Trophoblast cell (in vitro differentiated cells and primary cell): ENCODE data around the gene TAS2R20.

Experiments used
- DNase-seq, 2 donors: peaks; one replicate each; pipeline ENCODE4 v3.0.0-alpha.2; 2016
- H2AFZ ChIP-seq: 2 replicates; pipeline ENCODE4 v1.6.1; 2013; ENCODE audit warnings: low read length, moderate library complexity, mild to moderate bottlenecking; ENCODE audit not compliant: insufficient read depth, poor library complexity
- H2AK5ac ChIP-seq: 2 replicates; pipeline ENCODE4 v1.6.1; 2013; ENCODE audit warnings: mild to moderate bottlenecking, low read length
- H2BK120ac ChIP-seq: 2 replicates; pipeline ENCODE4 v1.6.1; 2013; ENCODE audit warnings: low read length, mild to moderate bottlenecking, moderate library complexity; ENCODE audit not compliant: insufficient read depth, poor library complexity
- H2BK12ac ChIP-seq: 2 replicates; pipeline ENCODE4 v1.6.1; 2013; ENCODE audit warnings: mild to moderate bottlenecking, low read length, moderate library complexity
- H2BK5ac ChIP-seq: 2 replicates; pipeline ENCODE4 v1.6.1; 2013; ENCODE audit warnings: low read length, low read depth, moderate library complexity, mild to moderate bottlenecking; ENCODE audit not compliant: poor library complexity
- H3K14ac ChIP-seq: 2 replicates; pipeline ENCODE4 v1.6.1; 2013; ENCODE audit warnings: mild to moderate bottlenecking, low read length
- H3K18ac ChIP-seq: 2 replicates; pipeline ENCODE4 v1.6.1; 2013; ENCODE audit warnings: mild to moderate bottlenecking, low read length
- H3K23ac ChIP-seq: 2 replicates; pipeline ENCODE4 v1.6.1; 2013; ENCODE audit warnings: low read length
- H3K27ac ChIP-seq: 2 replicates; pipeline ENCODE4 v1.5.1; 2013; ENCODE audit warnings: low read depth, mild to moderate bottlenecking, inconsistent platforms, low read length, moderate library complexity
- H3K27me3 ChIP-seq: 2 replicates; pipeline ENCODE4 v1.6.1; 2013; ENCODE audit warnings: inconsistent platforms, mild to moderate bottlenecking, low read length, moderate library complexity; ENCODE audit not compliant: insufficient read depth
- H3K36me3 ChIP-seq, 2 experiments: 1 replicate in 1 of 2; 2 replicates in 1 of 2; pipeline ENCODE4 v1.6.1; 2013; ENCODE audit warnings: low read length in 2 of 2, mild to moderate bottlenecking in 2 of 2, moderate library complexity in 1 of 2; ENCODE audit not compliant: insufficient read depth in 2 of 2, control insufficient read depth in 1 of 2
- H3K4ac ChIP-seq: 2 replicates; pipeline ENCODE4 v1.6.1; 2013; ENCODE audit warnings: low read depth, mild to moderate bottlenecking, low read length, moderate library complexity
- H3K4me1 ChIP-seq, 2 experiments: 1 replicate in 1 of 2; 2 replicates in 1 of 2; pipeline ENCODE4 v1.6.1; 2013; ENCODE audit warnings: low read length in 2 of 2, mild to moderate bottlenecking in 2 of 2, moderate library complexity in 1 of 2; ENCODE audit not compliant: insufficient read depth in 2 of 2, control insufficient read depth in 1 of 2
- H3K4me2 ChIP-seq: 2 replicates; pipeline ENCODE4 v1.6.1; 2013; ENCODE audit warnings: inconsistent platforms, mild to moderate bottlenecking, low read length, moderate library complexity
- H3K4me3 ChIP-seq: 2 replicates; pipeline ENCODE4 v1.5.1; 2013; ENCODE audit warnings: mild to moderate bottlenecking, low read depth, low read length, inconsistent platforms
- H3K79me1 ChIP-seq: one replicate; pipeline ENCODE4 v1.6.1; 2013; ENCODE audit warnings: low read length
- H3K79me2 ChIP-seq: 2 replicates; pipeline ENCODE4 v1.6.1; 2013; ENCODE audit warnings: low read length, mild to moderate bottlenecking; ENCODE audit not compliant: control insufficient read depth, insufficient read depth, poor library complexity
- H3K9ac ChIP-seq: 2 replicates; pipeline ENCODE4 v1.6.1; 2013; ENCODE audit warnings: mild to moderate bottlenecking, low read length
- H3K9me3 ChIP-seq: 2 replicates; pipeline ENCODE4 v1.6.1; 2013; ENCODE audit warnings: low read depth, mild to moderate bottlenecking, control low read depth, inconsistent platforms, low read length; ENCODE audit not compliant: insufficient read depth
- H4K12ac ChIP-seq: 2 replicates; pipeline ENCODE4 v1.6.1; 2013; ENCODE audit warnings: low read depth, mild to moderate bottlenecking, low read length, moderate library complexity
- H4K8ac ChIP-seq: 2 replicates; pipeline ENCODE4 v1.6.1; 2013; ENCODE audit warnings: low read depth, mild to moderate bottlenecking, low read length, moderate library complexity
- H4K91ac ChIP-seq: one replicate; pipeline ENCODE4 v1.6.1; 2013; ENCODE audit warnings: low read depth, mild to moderate bottlenecking, low read length, moderate library complexity
- WGBS: extraction: QIAGEN DNeasy Blood & Tissue Kit; methylation state at CpG from one replicate; pipeline ENCODE4 v1.1.7; 2013; ENCODE audit warnings: missing lambda C conversion rate; ENCODE audit not compliant: insufficient read length, insufficient coverage; ENCODE audit errors: extremely low coverage; 5-methylcytosine and 5-hydroxymethylcytosine counted together

The TAS2R20 gene

GRCh38 chr12:11007608-11008007 lies 9.5 kb upstream of the TAS2R20 start:
- Histone ChIP-seq H3K4ac (no peak overlapping the region), H3K36me3 (no peaks in the 10 kb centered on the region), H2AK5ac (no peak overlapping the region), H3K27ac (no peak overlapping the region), H4K91ac (no peak overlapping the region), H3K79me2 (no peaks in the 10 kb centered on the region), H3K9me3 (no peaks in the 10 kb centered on the region), H3K4me1 (no peaks in the 10 kb centered on the region), H2BK120ac (no peak overlapping the region), H4K8ac (no peak overlapping the region), H2BK12ac (no peak overlapping the region), H3K4me3 (no peak overlapping the region), H2BK5ac (no peak overlapping the region), H2AFZ (no peak overlapping the region), H3K14ac (no peak overlapping the region), H3K27me3 (no peaks in the 10 kb centered on the region), H3K18ac (no peak overlapping the region), H4K12ac (no peak overlapping the region), H3K23ac (no peak overlapping the region), H3K4me2 (no peak overlapping the region), H3K9ac (no peak overlapping the region), H3K79me1 (no peaks in the 10 kb centered on the region)
- no CpG with 5 or more reads among the region's 1 CpG for WGBS
- no peak for DNase-seq

DNA sequence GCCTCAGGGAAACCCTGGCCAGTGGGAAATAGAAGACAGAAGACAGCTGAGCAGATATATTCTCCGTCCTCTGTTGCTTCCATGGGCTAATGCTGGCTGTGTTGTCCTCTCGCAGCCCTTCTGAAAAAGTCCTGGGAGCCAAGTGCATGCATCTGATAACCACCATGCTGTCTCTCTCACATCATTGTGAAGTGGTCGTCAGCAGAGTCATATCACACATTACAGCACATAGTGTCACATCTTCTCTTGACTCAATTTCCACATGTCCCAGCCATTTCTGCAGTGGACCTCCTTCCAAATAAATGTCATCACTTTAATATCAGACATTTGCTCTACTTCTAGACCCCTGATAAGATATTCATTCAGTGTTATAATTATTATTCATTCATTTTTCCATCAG lies 3.8 kb downstream of the TAS2R20 start:
- no peak overlapping the region for H3K18ac ChIP-seq
- H3K23ac ChIP-seq = no peak overlapping the region
- no peak overlapping the region for H3K27ac ChIP-seq
- H2AFZ ChIP-seq = no peak overlapping the region
- H3K79me2 ChIP-seq = no peaks in the 10 kb centered on the region
- no peaks in the 10 kb centered on the region for H3K4me1 ChIP-seq
- H3K4ac ChIP-seq = no peak overlapping the region
- DNase-seq = no peak
- no peak overlapping the region for H3K9ac ChIP-seq
- H2AK5ac ChIP-seq = no peak overlapping the region
- H4K91ac ChIP-seq = no peak overlapping the region
- H3K9me3 ChIP-seq = no peaks in the 10 kb centered on the region
- no peak overlapping the region for H2BK5ac ChIP-seq
- H4K8ac ChIP-seq = no peak overlapping the region
- H3K36me3 ChIP-seq = peaks cover 0 to 7% of the 10 kb centered on the region in 2 experiments
- no peak overlapping the region for H2BK12ac ChIP-seq
- H3K4me3 ChIP-seq = no peak overlapping the region
- H4K12ac ChIP-seq = no peak overlapping the region
- no peaks in the 10 kb centered on the region for H3K79me1 ChIP-seq
- H3K4me2 ChIP-seq = no peak overlapping the region
- H3K14ac ChIP-seq = no peak overlapping the region
- WGBS = no CpG with 5 or more reads among the region's 3 CpGs
- no peaks in the 10 kb centered on the region for H3K27me3 ChIP-seq
- no peak overlapping the region for H2BK120ac ChIP-seq

- no peak overlapping the region for H4K91ac ChIP-seq
- H2BK12ac ChIP-seq = no peak overlapping the region
- H3K9me3 ChIP-seq = no peaks in the 10 kb centered on the region
- no CpG with 5 or more reads among the region's 2 CpGs for WGBS
- no peaks in the 10 kb centered on the region for H3K79me1 ChIP-seq
- no peaks in the 10 kb centered on the region for H3K27me3 ChIP-seq
- no peak overlapping the region for H3K4me2 ChIP-seq
- no peak for DNase-seq
- no peaks in the 10 kb centered on the region for H3K4me1 ChIP-seq
- H3K27ac ChIP-seq = no peak overlapping the region
- H3K36me3 ChIP-seq = peaks cover 0 to 5% of the 10 kb centered on the region in 2 experiments
- no peak overlapping the region for H3K23ac ChIP-seq
- no peak overlapping the region for H3K14ac ChIP-seq
- no peak overlapping the region for H4K12ac ChIP-seq
- H2AFZ ChIP-seq = no peak overlapping the region
- H2AK5ac ChIP-seq = no peak overlapping the region
- H3K4ac ChIP-seq = no peak overlapping the region
- H3K79me2 ChIP-seq = no peaks in the 10 kb centered on the region
- no peak overlapping the region for H2BK120ac ChIP-seq
- H4K8ac ChIP-seq = no peak overlapping the region
- no peak overlapping the region for H2BK5ac ChIP-seq
- H3K4me3 ChIP-seq = no peak overlapping the region
- H3K9ac ChIP-seq = no peak overlapping the region
- no peak overlapping the region for H3K18ac ChIP-seq
Measured at GRCh38 chr12:10989107-10989506, 9.0 kb downstream of the TAS2R20 start.

DNA sequence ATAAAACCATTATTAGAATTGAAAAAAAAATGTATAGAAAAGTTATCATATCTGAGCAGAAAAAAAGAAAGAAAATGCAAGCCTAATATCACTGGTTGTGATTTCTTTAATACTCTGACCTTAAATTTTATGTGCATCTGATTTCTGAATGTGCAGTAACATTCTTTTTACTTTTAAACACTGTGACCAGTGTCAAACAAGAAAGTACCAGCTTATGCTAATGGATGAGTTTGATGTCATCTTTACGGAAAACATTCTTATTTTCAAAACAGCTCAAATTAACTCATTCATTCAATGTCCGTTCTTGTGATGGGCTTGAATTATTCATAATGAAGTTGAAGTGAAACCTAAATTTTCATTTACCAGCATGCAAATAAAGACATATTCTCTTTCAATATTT lies 11.3 kb downstream of the TAS2R20 start, which contains the start of gene TAS2R50:
TSS of gene TAS2R50 (minus strand) at position 101 of the 400 bp plus-strand sequence. CDS start at position 49, 52 bp downstream.
- Histone ChIP-seq H4K91ac (no peak within 1 kb of the TSS), H3K18ac (no peak within 1 kb of the TSS), H2BK120ac (no peak within 1 kb of the TSS), H3K4me2 (no peak within 1 kb of the TSS), H3K9me3 (no peaks in the 10 kb centered on the region), H4K12ac (no peak within 1 kb of the TSS), H2BK12ac (no peak within 1 kb of the TSS), H3K27ac (no peak within 1 kb of the TSS), H2BK5ac (no peak within 1 kb of the TSS), H3K36me3 (no peaks in the 10 kb centered on the region), H2AFZ (no peak within 1 kb of the TSS), H3K27me3 (no peaks in the 10 kb centered on the region), H3K9ac (no peak within 1 kb of the TSS), H2AK5ac (no peak within 1 kb of the TSS), H3K14ac (no peak within 1 kb of the TSS), H4K8ac (no peak within 1 kb of the TSS), H3K79me1 (no peaks in the 10 kb centered on the region), H3K79me2 (no peaks in the 10 kb centered on the region), H3K4ac (no peak within 1 kb of the TSS), H3K4me3 (no peak within 1 kb of the TSS), H3K23ac (no peak within 1 kb of the TSS), H3K4me1 (no peaks in the 10 kb centered on the region)
- DNase-seq = no peak
- no CpG with 5 or more reads among the region's 2 CpGs for WGBS
